HFFc6 (cell line): ENCODE results near the gene NDUFAF3. TPM values are rescaled to one million over a fixed set of nuclear protein-coding genes. Genes with fewer than 3 reads are reported as not detected.

Source experiments
- DNase-seq: peaks from one replicate; pipeline ENCODE4 v3.0.0-alpha.2; 2018
- H3K27ac Mint-ChIP-seq: 2 replicates; pipeline ENCODE4 v1.8.0; 2020; ENCODE audit warnings: mild to moderate bottlenecking, mixed read lengths
- H3K27me3 Mint-ChIP-seq: 2 replicates; pipeline ENCODE4 v1.8.0; 2021; ENCODE audit warnings: mild to moderate bottlenecking, moderate library complexity, mixed read lengths; ENCODE audit not compliant: insufficient read depth
- H3K36me3 Mint-ChIP-seq: 2 replicates; pipeline ENCODE4 v1.8.0; 2021; ENCODE audit warnings: low read depth, mixed read lengths
- H3K4me1 Mint-ChIP-seq: 2 replicates; pipeline ENCODE4 v1.8.0; 2020; ENCODE audit warnings: low read depth, mixed read lengths
- H3K4me3 Mint-ChIP-seq: 2 replicates; pipeline ENCODE4 v1.8.0; 2020; ENCODE audit warnings: mild to moderate bottlenecking, moderate library complexity, mixed read lengths
- H3K9me3 Mint-ChIP-seq: 2 replicates; pipeline ENCODE4 v1.8.0; 2020; ENCODE audit warnings: mild to moderate bottlenecking, mixed read lengths
- total RNA-seq, 6 experiments: library from RNA; stranded (reverse); fragmentation: NEBNext Ultra II Directional; extraction: Animal tissue kit (Norgen Biotek cat#: 25700); gene quantifications; 2 replicates in 1 of 6; 3 replicates in 5 of 6; pipeline ENCODE4 v1.2.3, GENCODE V29; 2021
- TF ChIP-seq, protein P1 (sequence below): fragments of 200-600 bp; sonication (generic); IDR thresholded peaks from 2 replicates; pipeline ENCODE4 v1.5.0; 2021; ENCODE audit warnings: antibody characterized with exemption, mild to moderate bottlenecking

NDUFAF3 gene
- total RNA-seq, 6 experiments from 2014 or later = 129 to 164 (median 153) TPM

DNA sequence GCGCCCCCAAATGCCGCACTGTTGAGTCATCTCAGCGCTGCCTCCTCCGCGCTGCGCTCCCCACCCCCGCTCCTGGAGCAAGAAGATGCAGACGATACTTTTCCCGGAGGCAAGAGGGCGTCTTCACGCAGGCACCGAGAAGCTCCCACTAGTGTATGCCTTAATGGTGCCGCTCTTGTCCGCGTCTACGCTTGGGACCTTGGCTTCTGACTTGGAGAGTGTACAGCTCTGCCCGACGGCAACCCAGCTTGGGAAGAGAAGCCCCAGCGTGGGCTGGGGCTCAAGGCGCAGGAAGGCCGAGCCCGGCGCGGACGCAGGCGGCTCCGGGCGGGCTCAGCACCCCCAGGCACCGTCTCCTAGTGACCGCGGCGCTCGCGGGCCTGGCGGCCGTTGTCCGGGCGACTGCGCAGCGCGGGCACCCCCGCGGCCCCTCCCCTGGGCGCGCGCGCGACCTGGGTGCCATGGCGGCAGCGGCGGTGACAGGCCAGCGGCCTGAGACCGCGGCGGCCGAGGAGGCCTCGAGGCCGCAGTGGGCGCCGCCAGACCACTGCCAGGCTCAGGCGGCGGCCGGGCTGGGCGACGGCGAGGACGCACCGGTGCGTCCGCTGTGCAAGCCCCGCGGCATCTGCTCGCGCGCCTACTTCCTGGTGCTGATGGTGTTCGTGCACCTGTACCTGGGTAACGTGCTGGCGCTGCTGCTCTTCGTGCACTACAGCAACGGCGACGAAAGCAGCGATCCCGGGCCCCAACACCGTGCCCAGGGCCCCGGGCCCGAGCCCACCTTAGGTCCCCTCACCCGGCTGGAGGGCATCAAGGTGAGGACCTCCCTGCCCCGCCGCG lies 31.9 kb upstream of the NDUFAF3 start, which contains the start of gene P4HTM:
P4HTM (plus strand) TSS at position 446 of the 840 bp plus-strand sequence; CDS start at position 462, 16 bp downstream.
- TF ChIP-seq, protein P1, sequence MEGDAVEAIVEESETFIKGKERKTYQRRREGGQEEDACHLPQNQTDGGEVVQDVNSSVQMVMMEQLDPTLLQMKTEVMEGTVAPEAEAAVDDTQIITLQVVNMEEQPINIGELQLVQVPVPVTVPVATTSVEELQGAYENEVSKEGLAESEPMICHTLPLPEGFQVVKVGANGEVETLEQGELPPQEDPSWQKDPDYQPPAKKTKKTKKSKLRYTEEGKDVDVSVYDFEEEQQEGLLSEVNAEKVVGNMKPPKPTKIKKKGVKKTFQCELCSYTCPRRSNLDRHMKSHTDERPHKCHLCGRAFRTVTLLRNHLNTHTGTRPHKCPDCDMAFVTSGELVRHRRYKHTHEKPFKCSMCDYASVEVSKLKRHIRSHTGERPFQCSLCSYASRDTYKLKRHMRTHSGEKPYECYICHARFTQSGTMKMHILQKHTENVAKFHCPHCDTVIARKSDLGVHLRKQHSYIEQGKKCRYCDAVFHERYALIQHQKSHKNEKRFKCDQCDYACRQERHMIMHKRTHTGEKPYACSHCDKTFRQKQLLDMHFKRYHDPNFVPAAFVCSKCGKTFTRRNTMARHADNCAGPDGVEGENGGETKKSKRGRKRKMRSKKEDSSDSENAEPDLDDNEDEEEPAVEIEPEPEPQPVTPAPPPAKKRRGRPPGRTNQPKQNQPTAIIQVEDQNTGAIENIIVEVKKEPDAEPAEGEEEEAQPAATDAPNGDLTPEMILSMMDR = peak; percentile 67
- Mint-ChIP-seq H3K27me3 (peaks cover 9% of the 10 kb centered on the region), H3K4me3 (peak within 1 kb of the TSS; percentile 95), H3K4me1 (peaks cover 44% of the 10 kb centered on the region), H3K9me3 (no peaks in the 10 kb centered on the region), H3K36me3 (peaks cover 8% of the 10 kb centered on the region), H3K27ac (peak within 1 kb of the TSS; percentile 99)
- DNase-seq = peak; percentile 93

DNA sequence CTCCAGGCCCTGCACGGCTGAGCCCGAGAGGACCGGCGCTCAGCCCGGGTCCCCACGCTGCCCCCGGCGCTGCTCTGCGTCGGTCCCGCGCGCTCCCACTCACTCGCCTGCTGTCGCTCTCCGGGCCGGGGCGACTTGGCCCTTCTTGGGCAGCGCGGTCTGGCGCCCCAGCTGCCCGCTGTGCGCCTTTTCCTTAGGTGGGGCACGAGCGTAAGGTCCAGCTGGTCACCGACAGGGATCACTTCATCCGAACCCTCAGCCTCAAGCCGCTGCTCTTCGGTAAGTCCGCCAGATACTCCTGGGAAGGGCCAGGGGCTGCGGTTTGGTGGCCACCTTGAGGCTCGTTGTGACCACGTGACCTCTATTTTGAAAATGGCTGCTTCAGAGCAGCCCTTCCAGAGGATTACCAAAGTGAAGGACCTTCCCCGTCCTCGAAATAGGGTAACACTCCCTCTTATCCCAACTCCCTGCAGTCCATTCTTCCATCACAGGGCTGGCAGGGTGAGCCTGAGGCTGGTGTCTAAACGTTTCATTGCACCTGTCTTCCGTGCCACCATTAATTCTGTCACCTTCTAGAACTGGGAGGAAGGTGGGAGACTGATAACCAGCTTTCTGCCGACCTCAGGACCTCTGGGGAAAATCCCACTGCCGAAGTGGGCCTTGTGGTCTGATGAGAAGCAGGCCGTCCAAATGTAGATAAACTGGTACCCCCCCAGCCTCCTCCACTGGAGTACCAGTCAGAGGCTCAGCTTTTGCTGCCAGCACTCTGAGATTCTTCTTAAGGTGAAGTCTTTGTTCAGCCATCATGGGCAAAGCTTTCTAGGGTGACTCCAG lies 31.1 kb upstream of the NDUFAF3 start:
- peak overlapping the region; percentile 88 for H3K27ac Mint-ChIP-seq

DNA sequence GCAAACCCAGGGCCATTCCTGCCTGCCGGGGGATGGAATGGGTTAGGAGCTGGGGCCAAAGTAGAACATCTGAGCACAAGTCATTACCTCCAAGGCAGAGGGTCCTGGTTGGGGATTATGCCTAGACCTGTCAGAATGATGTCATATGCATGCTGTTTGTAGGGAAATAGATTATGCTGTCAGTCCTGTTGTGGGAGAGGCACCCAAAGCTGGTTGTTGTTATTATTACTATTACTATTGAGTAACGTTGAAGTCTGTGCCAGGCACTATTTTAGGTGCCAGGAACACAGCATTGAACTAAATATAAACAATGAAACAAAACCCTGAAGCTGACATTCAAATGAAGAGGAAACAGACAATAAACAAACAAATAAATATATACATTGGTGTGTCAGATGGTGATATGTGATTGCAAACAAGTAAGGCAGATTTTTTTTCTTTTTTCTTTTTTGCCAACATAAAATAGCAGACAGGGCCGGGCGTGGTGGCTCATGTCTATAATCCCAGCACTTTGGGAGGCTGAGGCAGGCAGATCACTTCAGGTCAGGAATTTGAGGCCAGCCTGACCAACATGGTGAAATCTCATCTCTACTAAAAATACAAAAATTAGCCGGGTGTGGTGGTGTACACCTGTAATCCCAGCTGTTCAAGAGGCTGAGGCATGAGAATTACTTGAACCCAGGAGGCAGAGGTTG lies 29.9 kb upstream of the NDUFAF3 start:
- no peaks in the 10 kb centered on the region for H3K9me3 Mint-ChIP-seq
- TF ChIP-seq, protein P1 = no peak
- H3K4me3 Mint-ChIP-seq = peak overlapping the region; percentile 94

More for the DNA sequence above, 31.1 kb upstream of the NDUFAF3 start:
- no peaks in the 10 kb centered on the region for H3K9me3 Mint-ChIP-seq
- DNase-seq = no peak
- peaks cover 44% of the 10 kb centered on the region for H3K4me1 Mint-ChIP-seq
- TF ChIP-seq, protein P1 = no peak
- H3K27me3 Mint-ChIP-seq = peaks cover 9% of the 10 kb centered on the region
- H3K4me3 Mint-ChIP-seq = peak overlapping the region; percentile 94
- H3K36me3 Mint-ChIP-seq = peaks cover 11% of the 10 kb centered on the region

DNA sequence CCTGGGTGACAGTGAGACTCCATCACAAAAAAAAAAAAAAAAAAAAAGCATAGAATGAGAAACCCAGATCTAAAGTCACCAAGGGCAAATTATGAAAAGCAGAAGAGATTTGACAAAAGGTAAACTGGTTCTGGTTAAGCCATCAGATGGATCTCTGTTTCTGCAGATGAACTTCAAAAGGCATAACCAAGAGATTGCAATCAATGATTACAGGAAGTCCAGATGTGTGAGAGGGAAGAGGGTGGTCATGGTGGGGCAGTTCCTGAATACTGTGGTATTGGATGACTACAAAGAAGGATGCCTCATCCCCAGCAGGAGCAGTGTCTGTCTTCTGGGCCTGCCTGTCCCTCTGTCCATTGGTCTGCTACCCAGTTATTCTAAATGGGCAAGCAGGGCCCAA lies 28.1 kb upstream of the NDUFAF3 start:
- peaks cover 4% of the 10 kb centered on the region for H3K27me3 Mint-ChIP-seq

More for the DNA sequence above, 29.9 kb upstream of the NDUFAF3 start:
- DNase-seq = no peak
- Mint-ChIP-seq H3K4me1 (peaks cover 44% of the 10 kb centered on the region), H3K27me3 (peaks cover 5% of the 10 kb centered on the region), H3K36me3 (peaks cover 11% of the 10 kb centered on the region), H3K27ac (peak overlapping the region; percentile 47; the same call in 1 of the 2 replicates)

More for the DNA sequence above, 28.1 kb upstream of the NDUFAF3 start:
- Mint-ChIP-seq H3K9me3 (no peaks in the 10 kb centered on the region), H3K4me3 (no peak overlapping the region), H3K4me1 (peaks cover 36% of the 10 kb centered on the region), H3K36me3 (peaks cover 11% of the 10 kb centered on the region), H3K27ac (no peak overlapping the region; the same call in 1 of the 2 replicates)
- DNase-seq = no peak
- TF ChIP-seq, protein P1 = no peak
